Left colon (tissue), 2 donors: Measurements from ENCODE around the gene WDR41. TPM values are rescaled to one million over a fixed set of nuclear protein-coding genes. Genes with fewer than 3 reads are reported as not detected.
"Not testable (repeated sequence)": the region's sequence is repeated elsewhere in the genome, so short reads cannot be mapped to it uniquely, and the experiment has no call there.

ENCODE experiments used
- ATAC-seq: fragments of 200-7000 bp; cut with Tn5 transposase; one replicate; pipeline ENCODE4 v1.9.1; 2020; ENCODE audit warnings: mild to moderate bottlenecking, moderate library complexity
- DNase-seq, 2 donors: peaks; one replicate each; pipeline ENCODE4 v3.0.0-alpha.2; 2020
- intact Hi-C, 2 donors: fragments of 100-400 bp; cut with DNase I in 1 of 2; cut with micrococcal nuclease in 1 of 2; formaldehyde crosslinking; loops; one replicate each; pipeline versions ENCODE4 v1.11.2 to v1.14.0; 2022; cut with DNase I, micrococcal nuclease
- long read RNA-seq: library from polyadenylated mRNA; unstranded; transcript quantifications from one replicate; pipeline ENCODE4 v2.0.0, GENCODE V29; 2021
- total RNA-seq, 2 donors: library from RNA; stranded (reverse); fragmentation: NEBNext Ultra II Directional; extraction: Animal tissue kit (Norgen Biotek cat#: 25700); gene quantifications; one replicate each; pipeline ENCODE4 v1.2.1, GENCODE V29; 2021
- donor health status: DM: no; HTN: no; CAD: no.
- donor health status: DM: yes; HTN: yes; CAD: no.

Gene WDR41, protein sequence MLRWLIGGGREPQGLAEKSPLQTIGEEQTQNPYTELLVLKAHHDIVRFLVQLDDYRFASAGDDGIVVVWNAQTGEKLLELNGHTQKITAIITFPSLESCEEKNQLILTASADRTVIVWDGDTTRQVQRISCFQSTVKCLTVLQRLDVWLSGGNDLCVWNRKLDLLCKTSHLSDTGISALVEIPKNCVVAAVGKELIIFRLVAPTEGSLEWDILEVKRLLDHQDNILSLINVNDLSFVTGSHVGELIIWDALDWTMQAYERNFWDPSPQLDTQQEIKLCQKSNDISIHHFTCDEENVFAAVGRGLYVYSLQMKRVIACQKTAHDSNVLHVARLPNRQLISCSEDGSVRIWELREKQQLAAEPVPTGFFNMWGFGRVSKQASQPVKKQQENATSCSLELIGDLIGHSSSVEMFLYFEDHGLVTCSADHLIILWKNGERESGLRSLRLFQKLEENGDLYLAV
- total RNA-seq = 10 to 100 TPM; 18.3 to 28.7 TPM
- long read RNA-seq, transcript WDR41-201 (13 exons, 3,958 nt) = major isoform, 22 of 36 reads
- long read RNA-seq, partial matches to known transcripts = 0 of 36 reads
- long read RNA-seq, other reads (novel, unspliced or antisense) = 12 of 36 reads

DNA sequence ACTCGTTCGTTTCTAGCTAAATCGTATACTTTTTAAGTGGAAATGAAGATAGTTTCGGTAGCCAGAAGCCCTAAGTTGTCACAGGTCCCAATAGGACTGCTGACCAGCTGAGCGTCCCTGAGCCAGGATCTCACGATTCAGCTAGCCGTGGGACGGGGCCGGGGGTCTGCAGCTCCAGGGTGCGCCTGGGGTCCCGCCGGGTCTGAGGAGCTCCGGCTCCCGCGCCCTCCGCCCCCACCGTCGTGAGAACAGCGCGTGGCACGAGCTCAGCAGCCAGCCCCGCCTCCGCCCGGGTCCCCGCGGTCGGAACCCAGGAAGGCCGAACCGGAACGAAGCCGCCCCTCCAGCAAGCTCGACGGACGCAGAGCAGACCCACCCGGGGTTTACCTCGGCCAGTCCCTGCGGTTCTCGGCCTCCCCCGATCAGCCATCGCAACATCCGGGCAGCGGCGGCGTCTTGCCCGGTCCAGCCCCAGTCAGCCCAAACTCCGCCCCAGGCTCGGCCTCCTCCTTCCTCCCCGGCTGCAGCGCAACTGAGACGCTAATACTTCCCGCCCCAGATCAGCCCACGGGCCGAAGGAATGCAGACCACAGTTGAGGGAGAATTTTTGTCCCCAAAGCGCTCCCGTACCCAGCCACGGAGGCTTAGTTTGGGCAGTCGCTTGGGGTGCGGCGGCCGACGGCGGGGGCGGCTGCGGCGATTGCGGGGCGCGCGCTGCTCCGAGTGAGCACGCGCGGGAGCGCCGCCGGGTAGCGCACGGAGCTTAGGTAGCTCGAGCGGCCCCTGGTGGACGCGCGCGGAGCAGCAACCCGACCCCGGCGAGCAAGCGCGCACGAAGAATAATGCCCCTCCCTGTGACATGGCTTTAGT lies at the start of gene WDR41:
Gene WDR41, minus strand, starts transcription at position 534 of the 870 bp plus-strand sequence. Its CDS starts 96 bp downstream, at position 438.
- ATAC-seq (peak; percentile 93), DNase-seq (peak; percentile 90 to 95)
- intact Hi-C loops = loop anchor here in 1 of 2 donors (5.0 to 10.0 kb wide), 2 partner anchors 345 to 407 kb away; partner anchors contain the start of gene ZBED3

DNA sequence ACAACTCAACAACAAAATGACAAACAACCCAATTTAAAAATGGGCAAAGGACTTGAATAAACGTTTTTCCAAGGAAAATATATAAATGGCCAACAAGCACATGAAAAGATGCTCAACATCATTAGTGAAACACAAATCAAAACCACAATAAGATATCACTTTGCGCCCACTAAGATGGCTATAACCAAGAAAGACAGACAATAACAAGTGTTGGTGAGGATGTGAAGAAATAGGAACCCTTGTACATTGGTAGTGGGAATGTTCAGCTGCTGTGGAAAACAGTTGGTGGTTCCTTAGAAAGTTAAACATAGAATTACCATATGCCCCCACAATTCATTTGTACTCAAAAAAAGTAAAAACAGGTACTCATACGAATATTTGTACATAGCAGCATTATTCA lies 39.2 kb upstream of the WDR41 start:
- ATAC-seq = no peak
- intact Hi-C loops = no loop called here

DNA sequence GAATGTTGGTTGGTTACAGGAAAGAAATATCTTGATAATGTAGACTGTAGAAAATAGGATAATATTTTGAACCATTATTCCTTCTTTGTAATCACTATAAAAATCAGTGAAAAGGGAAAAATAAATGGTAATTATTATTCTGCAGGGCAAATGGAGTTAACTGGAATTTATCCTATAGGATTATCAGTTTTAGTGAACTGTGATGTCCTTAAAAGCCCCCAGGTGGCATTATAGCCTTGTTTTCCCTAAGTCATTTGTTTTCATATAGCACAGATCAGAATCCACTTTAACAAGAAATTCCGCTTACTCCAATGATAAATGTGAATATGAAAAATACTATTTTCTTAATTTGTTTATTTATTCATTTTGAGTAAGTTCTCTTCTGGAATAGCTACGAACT lies 26.2 kb upstream of the WDR41 start:
- DNase-seq (no peak), ATAC-seq (no peak)
- intact Hi-C loops = no loop called here

More for the DNA sequence above, 39.2 kb upstream of the WDR41 start:
- DNase-seq = no peak

- intact Hi-C loops = no loop called here
- no peak for DNase-seq
- no peak for ATAC-seq
These were observed 22.3 kb upstream of the WDR41 start for GRCh38 chr5:77514457-77514856.

- no peak for ATAC-seq
- intact Hi-C loops = no loop called here
- no peak for DNase-seq
These were observed 21.2 kb upstream of the WDR41 start for GRCh38 chr5:77513321-77513720.

DNA sequence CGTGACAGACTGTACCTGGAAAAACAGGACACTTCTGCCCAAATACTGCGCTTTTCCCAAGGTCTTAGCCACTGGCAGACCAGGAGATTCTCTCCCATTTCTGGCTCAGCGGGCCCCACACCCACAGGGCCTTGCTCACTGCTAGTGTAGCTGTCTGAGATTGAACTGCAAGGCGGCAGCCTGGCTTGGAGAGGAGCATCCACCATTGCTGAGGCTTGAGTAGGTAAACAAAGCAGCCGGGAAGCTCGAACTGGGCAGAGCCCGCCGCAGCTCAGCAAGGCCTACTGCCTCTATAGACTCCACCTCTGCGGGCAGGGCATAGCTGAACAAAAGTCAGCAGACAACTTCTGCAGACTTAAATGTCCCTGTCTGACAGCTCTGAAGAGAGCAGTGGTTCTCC lies 9.0 kb upstream of the WDR41 start:
- ATAC-seq, intact Hi-C loops, DNase-seq: not testable (repeated sequence)

- ATAC-seq (no peak), DNase-seq (no peak)
- intact Hi-C loops = loop anchor here in 1 of 2 donors (10.0 kb wide), 1 partner anchor 415 kb away; the partner anchor contains the start of gene ZBED3
These were observed 7.9 kb upstream of the WDR41 start for GRCh38 chr5:77499973-77500372.

DNA sequence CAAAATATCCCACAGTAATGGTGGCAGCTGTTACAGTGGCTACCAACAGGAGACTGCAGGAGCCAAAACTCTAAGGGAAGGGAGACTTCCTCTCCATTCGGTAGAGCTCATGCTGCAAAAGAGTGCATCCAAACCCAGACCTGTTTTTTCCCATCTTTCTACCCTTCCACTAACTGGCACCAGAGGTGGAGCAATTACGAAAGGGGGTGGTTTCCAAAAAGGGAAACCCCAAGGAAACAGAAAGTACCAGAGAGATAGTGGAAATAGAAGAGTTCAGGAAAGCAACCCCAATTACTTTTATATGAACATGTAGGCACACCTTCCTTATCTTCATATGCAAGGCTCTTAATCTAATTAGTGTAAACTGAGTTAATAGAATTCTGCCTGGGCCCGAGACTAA lies 7.3 kb upstream of the WDR41 start:
- ATAC-seq = no peak
- no peak for DNase-seq
- intact Hi-C loops = loop anchor here in 1 of 2 donors (10.0 kb wide), 1 partner anchor 415 kb away; the partner anchor contains the start of gene ZBED3

DNA sequence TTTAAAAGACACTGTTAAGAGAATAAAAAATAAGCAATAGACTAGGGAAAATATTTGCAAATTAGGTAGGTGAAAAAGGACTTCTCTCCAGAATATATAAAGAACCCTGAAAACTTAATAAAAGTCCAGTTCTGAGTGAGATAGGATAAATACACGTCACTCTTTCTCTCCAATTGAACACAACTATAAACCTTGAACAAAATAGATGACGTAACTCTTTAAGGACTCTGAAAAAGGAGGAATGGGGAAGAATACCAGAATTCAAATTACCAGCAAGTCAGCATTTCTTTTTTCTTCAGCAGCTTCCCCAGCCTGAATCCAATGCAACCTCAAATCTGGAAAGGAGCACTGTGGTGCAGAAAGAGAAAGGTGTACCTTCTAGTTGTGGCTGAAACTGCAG lies 6.8 kb upstream of the WDR41 start:
- intact Hi-C loops = loop anchor here in 1 of 2 donors (10.0 kb wide), 1 partner anchor 414 kb away; the partner anchor contains the start of gene ZBED3
- ATAC-seq (no peak), DNase-seq (no peak)

DNA sequence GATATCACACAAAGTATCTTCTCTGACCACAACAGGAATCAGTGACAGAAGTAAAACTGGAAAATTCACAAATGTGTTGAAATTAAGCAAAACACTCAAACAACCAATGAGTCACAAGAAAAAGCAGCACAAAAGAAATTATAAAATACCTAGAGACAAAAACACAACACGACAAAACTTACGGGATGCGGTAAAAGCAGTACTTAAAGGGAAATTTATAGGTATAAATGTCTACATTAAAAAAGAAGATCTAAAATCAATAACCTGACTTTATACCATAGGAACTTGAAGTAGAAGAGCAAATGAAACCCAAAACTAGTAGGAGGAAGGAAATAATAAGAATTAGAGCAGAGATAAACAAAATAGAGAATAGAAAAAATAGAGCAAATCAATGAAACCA lies 2.8 kb upstream of the WDR41 start:
- no peak for ATAC-seq

GRCh38 chr5:77492653-77493000 lies 511 bp upstream of the WDR41 start:
- no peak for ATAC-seq
- DNase-seq = no peak
- intact Hi-C loops = loop anchor here in 1 of 2 donors (5.0 to 10.0 kb wide), 2 partner anchors 345 to 408 kb away; partner anchors contain the start of gene ZBED3

More for the DNA sequence above, 2.8 kb upstream of the WDR41 start:
- DNase-seq = no peak
- intact Hi-C loops = loop anchor here in 1 of 2 donors (5.0 to 10.0 kb wide), 2 partner anchors 348 to 410 kb away; partner anchors contain the start of gene ZBED3

- intact Hi-C loops = loop anchor here in 1 of 2 donors (5.0 to 10.0 kb wide), 2 partner anchors 344 to 406 kb away; partner anchors contain the start of gene ZBED3
- DNase-seq = peak in 1 of 2 donors; percentile 13
- ATAC-seq = not testable (repeated sequence)
These were observed 1.3 kb downstream of the WDR41 start for GRCh38 chr5:77490741-77491344.

DNA sequence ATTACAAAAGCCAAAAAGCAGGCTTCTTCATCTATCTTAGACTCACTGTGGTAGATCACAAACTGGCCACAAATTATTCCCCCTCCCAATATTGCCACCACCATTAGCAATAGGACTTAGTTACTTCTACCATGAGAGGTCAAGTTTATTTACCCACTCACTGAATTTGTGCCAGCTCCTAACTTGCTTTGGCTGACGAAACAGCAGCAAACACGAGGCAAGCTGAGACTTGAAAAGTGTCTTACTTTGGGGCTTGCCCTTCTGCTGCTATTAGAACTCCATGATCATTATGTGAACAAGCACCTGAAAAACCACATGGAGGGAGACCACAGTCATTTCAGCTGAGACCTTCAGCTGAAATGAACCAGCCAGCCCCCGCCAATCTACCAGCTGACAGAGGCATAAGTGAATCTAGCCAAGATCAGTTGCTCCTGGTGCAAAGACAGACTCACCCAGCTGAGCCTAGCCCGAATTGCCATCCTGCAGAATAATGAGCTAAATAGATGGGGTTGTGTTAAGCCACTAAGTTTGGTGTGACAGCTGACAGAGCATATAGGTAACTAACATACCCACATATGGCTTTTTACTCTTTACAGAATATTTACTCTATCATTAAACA lies 5.7 kb downstream of the WDR41 start:
- intact Hi-C loops = no loop called here
- DNase-seq (no peak), ATAC-seq (no peak)

DNA sequence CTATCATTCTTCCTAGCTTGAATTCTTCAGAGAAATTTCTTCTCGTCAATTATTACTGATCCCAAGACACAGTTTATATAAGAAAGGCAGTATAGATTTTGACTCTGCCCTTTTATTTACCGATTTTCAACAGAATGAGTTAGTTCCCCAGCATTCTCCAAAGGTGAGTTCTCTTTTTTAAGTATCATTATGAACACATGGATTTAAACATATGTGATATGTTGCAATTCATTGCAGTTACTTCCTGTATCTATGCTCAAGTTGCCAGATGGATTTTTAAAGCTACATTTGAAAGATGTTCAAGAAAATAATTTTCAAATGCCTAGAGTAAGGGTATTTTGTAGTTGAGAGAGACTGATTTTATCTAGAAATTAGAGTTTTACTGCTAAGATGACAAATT lies 8.4 kb downstream of the WDR41 start:
- intact Hi-C loops = no loop called here
- no peak for ATAC-seq
- DNase-seq = no peak

DNA sequence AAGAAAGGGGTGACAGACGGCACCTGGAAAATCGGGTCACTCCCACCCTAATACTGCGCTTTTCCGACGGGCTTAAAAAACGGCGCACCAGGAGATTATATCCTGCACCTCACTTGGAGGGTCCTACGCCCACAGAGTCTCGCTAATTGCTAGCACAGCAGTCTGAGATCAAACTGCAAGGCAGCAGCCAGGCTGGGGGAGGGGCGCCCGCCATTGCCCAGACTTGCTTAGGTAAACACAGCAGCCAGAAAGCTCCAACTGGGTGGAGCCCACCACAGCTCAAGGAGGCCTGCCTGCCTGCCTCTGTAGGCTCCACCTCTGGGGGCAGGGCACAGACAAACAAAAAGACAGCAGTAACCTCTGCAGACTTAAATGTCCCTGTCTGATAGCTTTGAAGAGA lies 17.1 kb downstream of the WDR41 start:
- ATAC-seq, intact Hi-C loops: not testable (repeated sequence)

GRCh38 chr5:77468875-77469274 lies 23.2 kb downstream of the WDR41 start:
- DNase-seq, ATAC-seq, intact Hi-C loops: not testable (repeated sequence)

More for the DNA sequence above, 17.1 kb downstream of the WDR41 start:
- not testable (repeated sequence) for DNase-seq

GRCh38 chr5:77463905-77464304 lies 28.2 kb downstream of the WDR41 start:
- ATAC-seq = no peak
- no peak for DNase-seq
- intact Hi-C loops = no loop called here

GRCh38 chr5:77461287-77461686 lies 30.8 kb downstream of the WDR41 start:
- no peak for DNase-seq
- intact Hi-C loops = no loop called here
- no peak for ATAC-seq
